H9 (cell line): Measurements from ENCODE around the gene UNC5B. TPM values are rescaled to one million over a fixed set of nuclear protein-coding genes. Genes with fewer than 3 reads are reported as not detected.

Experiments used
- DNase-seq: peaks from one replicate; pipeline ENCODE4 v3.0.0-alpha.2; 2017
- H2AFZ ChIP-seq: one replicate; pipeline ENCODE4 v1.6.1; 2013; ENCODE audit warnings: mild to moderate bottlenecking, low read length, control low read depth, moderate library complexity
- H2AK5ac ChIP-seq: 2 replicates; pipeline ENCODE4 v1.6.1; 2013; ENCODE audit warnings: low read length, control low read depth, mixed read lengths; ENCODE audit not compliant: insufficient read length
- H2BK120ac ChIP-seq: one replicate; pipeline ENCODE4 v1.6.1; 2013; ENCODE audit warnings: low read depth, mild to moderate bottlenecking, low read length, control low read depth, inconsistent platforms; ENCODE audit not compliant: poor library complexity, severe bottlenecking
- H2BK12ac ChIP-seq: 2 replicates; pipeline ENCODE4 v1.6.1; 2013; ENCODE audit warnings: low read length, control low read depth, mixed read lengths, low read depth; ENCODE audit not compliant: insufficient read length
- H2BK15ac ChIP-seq: 2 replicates; pipeline ENCODE4 v1.6.1; 2013; ENCODE audit warnings: low read depth, low read length, control low read depth
- H2BK20ac ChIP-seq: one replicate; pipeline ENCODE4 v1.6.1; 2013; ENCODE audit warnings: low read depth, mild to moderate bottlenecking, low read length, control low read depth, inconsistent platforms; ENCODE audit not compliant: poor library complexity, severe bottlenecking
- H2BK5ac ChIP-seq: 2 replicates; pipeline ENCODE4 v1.6.1; 2013; ENCODE audit warnings: low read length, control low read depth, mixed read lengths; ENCODE audit not compliant: insufficient read length
- H3K14ac ChIP-seq: 2 replicates; pipeline ENCODE4 v1.6.1; 2013; ENCODE audit warnings: low read length, control low read depth; ENCODE audit not compliant: insufficient read depth
- H3K18ac ChIP-seq: 2 replicates; pipeline ENCODE4 v1.6.1; 2013; ENCODE audit warnings: low read depth, mild to moderate bottlenecking, mixed read lengths, low read length, control low read depth; ENCODE audit not compliant: insufficient read length
- H3K23ac ChIP-seq: 2 replicates; pipeline ENCODE4 v1.6.1; 2013; ENCODE audit warnings: low read length, control low read depth, mixed read lengths, low read depth; ENCODE audit not compliant: insufficient read length
- H3K23me2 ChIP-seq: 2 replicates; pipeline ENCODE4 v1.6.1; 2013; ENCODE audit warnings: low read depth, mild to moderate bottlenecking, mixed read lengths, low read length, control low read depth; ENCODE audit not compliant: insufficient read length, poor library complexity, severe bottlenecking
- H3K27ac ChIP-seq: 2 replicates; pipeline ENCODE4 v1.5.1; 2013; ENCODE audit warnings: low read length, control low read depth, mixed read lengths, low read depth; ENCODE audit not compliant: insufficient read length
- H3K27me3 ChIP-seq: 2 replicates; pipeline ENCODE4 v1.6.1; 2013; ENCODE audit warnings: low read length, control low read depth, inconsistent platforms; ENCODE audit not compliant: insufficient read depth
- H3K4ac ChIP-seq: 2 replicates; pipeline ENCODE4 v1.6.1; 2013; ENCODE audit warnings: low read depth, mild to moderate bottlenecking, control low read depth, inconsistent platforms, low read length, moderate library complexity
- H3K4me1 ChIP-seq: 2 replicates; pipeline ENCODE4 v1.6.1; 2013; ENCODE audit warnings: low read length, control low read depth, inconsistent platforms; ENCODE audit not compliant: insufficient read depth
- H3K4me2 ChIP-seq: 2 replicates; pipeline ENCODE4 v1.6.1; 2013; ENCODE audit warnings: low read length, control low read depth, mixed read lengths; ENCODE audit not compliant: insufficient read length, insufficient read depth
- H3K56ac ChIP-seq: 2 replicates; pipeline ENCODE4 v1.6.1; 2013; ENCODE audit warnings: low read depth, mild to moderate bottlenecking, mixed read lengths, low read length, control low read depth; ENCODE audit not compliant: insufficient read length
- H3K79me1 ChIP-seq: 2 replicates; pipeline ENCODE4 v1.6.1; 2013; ENCODE audit warnings: low read depth, mild to moderate bottlenecking, moderate library complexity, low read length, control low read depth, inconsistent platforms; ENCODE audit not compliant: insufficient read depth, poor library complexity, severe bottlenecking
- H3K79me2 ChIP-seq: 2 replicates; pipeline ENCODE4 v1.6.1; 2013; ENCODE audit warnings: low read length, control low read depth, inconsistent platforms; ENCODE audit not compliant: insufficient read depth
- H3K9ac ChIP-seq: 2 replicates; pipeline ENCODE4 v1.6.1; 2013; ENCODE audit warnings: low read length, control low read depth, mixed read lengths; ENCODE audit not compliant: insufficient read length; ENCODE audit errors: extremely low read depth
- H3K9me3 ChIP-seq: one replicate; pipeline ENCODE4 v1.6.1; 2013; ENCODE audit warnings: low read depth, low read length, inconsistent platforms; ENCODE audit not compliant: control insufficient read depth
- H3T11ph ChIP-seq: one replicate; pipeline ENCODE4 v1.6.1; 2013; ENCODE audit warnings: mild to moderate bottlenecking, low read length, control low read depth, inconsistent platforms
- H4K20me1 ChIP-seq: one replicate; pipeline ENCODE4 v1.6.1; 2013; ENCODE audit not compliant: control insufficient read depth, insufficient read length, insufficient read depth
- H4K5ac ChIP-seq: 2 replicates; pipeline ENCODE4 v1.6.1; 2013; ENCODE audit warnings: low read depth, mild to moderate bottlenecking, mixed read lengths, low read length, control low read depth; ENCODE audit not compliant: insufficient read length
- H4K8ac ChIP-seq: replicated peaks from 2 replicates; pipeline ENCODE4 v1.6.1; 2013; ENCODE audit warnings: low read length, control low read depth, mixed read lengths, low read depth; ENCODE audit not compliant: insufficient read length
- H4K91ac ChIP-seq: 2 replicates; pipeline ENCODE4 v1.6.1; 2013; ENCODE audit warnings: low read depth, mild to moderate bottlenecking, moderate library complexity, mixed read lengths, low read length, control low read depth; ENCODE audit not compliant: insufficient read length
- H3K27ac Mint-ChIP-seq, 3 experiments: 2 replicates in 2 of 3; 3 replicates in 1 of 3; pipeline ENCODE4 v1.8.0; 2020 to 2021; ENCODE audit warnings: mixed read lengths in 3 of 3, mild to moderate bottlenecking in 1 of 3, moderate library complexity in 1 of 3
- H3K27me3 Mint-ChIP-seq: 2 replicates; pipeline ENCODE4 v1.8.0; 2021; ENCODE audit warnings: low read depth, mild to moderate bottlenecking, moderate library complexity, mixed read lengths
- H3K36me3 Mint-ChIP-seq, 3 experiments: 2 replicates in 2 of 3; 3 replicates in 1 of 3; pipeline ENCODE4 v1.8.0; 2020 to 2021; ENCODE audit warnings: low read depth in 3 of 3, mixed read lengths in 3 of 3; ENCODE audit not compliant: insufficient read depth in 1 of 3
- H3K4me1 Mint-ChIP-seq, 2 experiments: 2 replicates each; pipeline ENCODE4 v1.8.0; 2020; ENCODE audit warnings: mixed read lengths in 2 of 2
- H3K4me3 Mint-ChIP-seq, 2 experiments: 2 replicates in 1 of 2; 3 replicates in 1 of 2; pipeline ENCODE4 v1.8.0; 2020 to 2021; ENCODE audit warnings: mild to moderate bottlenecking in 2 of 2, mixed read lengths in 2 of 2, moderate library complexity in 1 of 2
- H3K9me3 Mint-ChIP-seq, 2 experiments: 2 replicates in 1 of 2; 3 replicates in 1 of 2; pipeline ENCODE4 v1.8.0; 2020; ENCODE audit warnings: mild to moderate bottlenecking in 2 of 2, mixed read lengths in 2 of 2, moderate library complexity in 1 of 2
- WGBS: extraction: QIAGEN DNeasy Blood & Tissue Kit; methylation state at CpG from one replicate; pipeline ENCODE4 v1.1.7; 2013; ENCODE audit warnings: missing lambda C conversion rate, low lambda C conversion rate, mixed read lengths; ENCODE audit not compliant: insufficient read length; ENCODE audit errors: extremely low coverage; 5-methylcytosine and 5-hydroxymethylcytosine counted together
- total RNA-seq: library from RNA; stranded (reverse); gene quantifications from 2 replicates; pipeline ENCODE4 v1.2.1, GENCODE V29; 2021
- TF ChIP-seq, protein P1 (sequence below): fragments of 200-600 bp; sonication (generic); conservative IDR thresholded peaks from 3 replicates; pipeline ENCODE4 v1.8.0; 2021; ENCODE audit warnings: antibody characterized with exemption, mild to moderate bottlenecking

UNC5B gene
- total RNA-seq, 1 experiment from 2014 or later: 28.4 TPM

DNA sequence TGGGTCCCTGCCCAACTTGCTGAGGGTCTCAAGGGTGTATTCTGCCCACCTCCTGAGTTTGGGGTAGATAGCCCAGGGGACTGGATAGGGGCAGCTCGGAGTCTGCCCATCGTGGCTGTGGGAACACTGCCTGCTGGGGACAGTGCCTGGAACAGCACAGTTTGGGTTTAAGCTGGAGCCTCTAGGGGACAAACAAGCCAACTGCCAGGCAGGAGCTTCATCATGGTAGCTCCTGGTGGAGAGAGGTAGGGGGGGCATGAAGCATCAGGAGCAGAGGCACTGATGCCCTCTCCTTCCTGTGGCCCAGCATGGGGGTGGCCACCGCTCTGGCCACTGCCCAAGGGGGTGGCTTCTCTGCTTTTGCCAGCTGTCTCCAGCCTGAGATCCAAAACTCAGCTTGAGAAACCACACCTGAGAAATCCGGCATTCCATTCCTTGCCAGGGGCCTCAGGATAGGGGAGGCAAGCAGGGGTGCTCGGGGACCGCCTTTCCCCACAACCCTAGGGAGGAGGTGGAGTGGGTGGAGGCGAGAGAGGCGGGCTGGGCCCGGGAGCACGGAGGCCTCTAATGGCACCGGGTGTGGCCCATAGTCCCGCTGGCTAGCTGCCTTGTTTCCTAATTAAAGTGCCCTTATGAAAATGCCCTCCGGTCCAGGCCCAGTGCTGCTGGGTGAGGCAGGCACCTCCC lies 47.6 kb downstream of the UNC5B start:
- Histone ChIP-seq H3K9ac (no peak overlapping the region), H4K91ac (no peak overlapping the region), H3K23ac (no peak overlapping the region), H3K4me1 (no peaks in the 10 kb centered on the region; the same call in 1 of the 2 replicates), H3K79me2 (no peaks in the 10 kb centered on the region), H3K18ac (no peak overlapping the region), H4K20me1 (no peaks in the 10 kb centered on the region), H4K5ac (no peak overlapping the region), H2AFZ (no peak overlapping the region), H3K4me2 (no peak overlapping the region), H2BK120ac (no peak overlapping the region), H3K14ac (no peak overlapping the region), H3T11ph (no peak overlapping the region), H3K4ac (no peak overlapping the region), H3K27ac (no peak overlapping the region), H3K56ac (no peak overlapping the region), H3K23me2 (no peaks in the 10 kb centered on the region), H2BK12ac (no peak overlapping the region), H3K27me3 (no peaks in the 10 kb centered on the region), H4K8ac (no peak overlapping the region), H3K9me3 (no peaks in the 10 kb centered on the region), H2BK15ac (no peak overlapping the region), H3K79me1 (no peaks in the 10 kb centered on the region), H2AK5ac (no peak overlapping the region), H2BK20ac (no peak overlapping the region), H2BK5ac (no peak overlapping the region)
- Mint-ChIP-seq H3K27me3 (peaks cover 4% of the 10 kb centered on the region), H3K27ac (0 out of 7 replicates have a peak overlapping the region, but pooled peaks of 1 of the 3 experiments have one; percentile 64), H3K36me3 (no peaks in the 10 kb centered on the region; a peak in 2 of 7 replicates), H3K9me3 (no peaks in the 10 kb centered on the region; a peak in 1 of 5 replicates), H3K4me1 (peaks cover 58 to 63% of the 10 kb centered on the region in 2 experiments), H3K4me3 (no peak overlapping the region)
- DNase-seq: no peak
- TF ChIP-seq, protein P1, sequence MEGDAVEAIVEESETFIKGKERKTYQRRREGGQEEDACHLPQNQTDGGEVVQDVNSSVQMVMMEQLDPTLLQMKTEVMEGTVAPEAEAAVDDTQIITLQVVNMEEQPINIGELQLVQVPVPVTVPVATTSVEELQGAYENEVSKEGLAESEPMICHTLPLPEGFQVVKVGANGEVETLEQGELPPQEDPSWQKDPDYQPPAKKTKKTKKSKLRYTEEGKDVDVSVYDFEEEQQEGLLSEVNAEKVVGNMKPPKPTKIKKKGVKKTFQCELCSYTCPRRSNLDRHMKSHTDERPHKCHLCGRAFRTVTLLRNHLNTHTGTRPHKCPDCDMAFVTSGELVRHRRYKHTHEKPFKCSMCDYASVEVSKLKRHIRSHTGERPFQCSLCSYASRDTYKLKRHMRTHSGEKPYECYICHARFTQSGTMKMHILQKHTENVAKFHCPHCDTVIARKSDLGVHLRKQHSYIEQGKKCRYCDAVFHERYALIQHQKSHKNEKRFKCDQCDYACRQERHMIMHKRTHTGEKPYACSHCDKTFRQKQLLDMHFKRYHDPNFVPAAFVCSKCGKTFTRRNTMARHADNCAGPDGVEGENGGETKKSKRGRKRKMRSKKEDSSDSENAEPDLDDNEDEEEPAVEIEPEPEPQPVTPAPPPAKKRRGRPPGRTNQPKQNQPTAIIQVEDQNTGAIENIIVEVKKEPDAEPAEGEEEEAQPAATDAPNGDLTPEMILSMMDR: peak; percentile 11; the same call in 1 of the 3 replicates
- no CpG with 5 or more reads among the region's 13 CpGs for WGBS
